ENCODE measurements around the gene SULT4A1. TPM values are rescaled to one million over a fixed set of nuclear protein-coding genes. Genes with fewer than 3 reads are reported as not detected.

Gene SULT4A1
- total and polyA plus RNA-seq, 2 experiments from 2014 or later = 1.1 to 2.8 TPM

- H3K9me3 ChIP-seq (ENCODE audit: low read depth) = no peaks in the 10 kb centered on the region
- no peak for DNase-seq (ENCODE audit: low spot score)
- no peaks in the 10 kb centered on the region for H4K20me1 ChIP-seq (ENCODE audit: insufficient read depth, poor library complexity, severe bottlenecking)
- TF ChIP-seq EZH2 (IDR thresholded peaks at IDR 0.05; ENCODE audit: borderline replicate concordance) (no peak), CTCF (IDR thresholded peaks at IDR 0.05; ENCODE audit: poor library complexity) (no peak), EZH2phosphoT487 (IDR thresholded peaks at IDR 0.05; ENCODE audit: low read depth, severe bottlenecking, unreplicated experiment) (no peak)
- no peaks in the 10 kb centered on the region for H3K36me3 ChIP-seq (replicated peaks; ENCODE audit: insufficient read depth, low read depth)
- no peak overlapping the region for H3K27ac ChIP-seq
- H3K4me2 ChIP-seq = no peak overlapping the region
- no peaks in the 10 kb centered on the region for H3K4me1 ChIP-seq (ENCODE audit: insufficient read depth)
- no peak overlapping the region for H2AFZ ChIP-seq
- no peaks in the 10 kb centered on the region for H3K79me2 ChIP-seq
- H3K9me2 ChIP-seq (replicated peaks; ENCODE audit: insufficient read depth) = no peaks in the 10 kb centered on the region
- 86% methylated on average over 14 of the region's 14 CpGs for WGBS (ENCODE audit: low lambda C conversion rate, missing lambda C conversion rate)
- no peaks in the 10 kb centered on the region for H3K27me3 ChIP-seq
- no peak overlapping the region for H3K4me3 ChIP-seq
Observed at GRCh38 chr22:43854121-43854785, 8.1 kb downstream of the SULT4A1 start.

GRCh38 chr22:43853328-43853931 is 8.9 kb downstream of the SULT4A1 start:
- no peak overlapping the region for H2AFZ ChIP-seq
- H3K79me2 ChIP-seq = no peaks in the 10 kb centered on the region
- no peak overlapping the region for H3K4me2 ChIP-seq
- no peak overlapping the region for H3K27ac ChIP-seq
- H3K36me3 ChIP-seq (replicated peaks; ENCODE audit: insufficient read depth, low read depth) = no peaks in the 10 kb centered on the region
- WGBS (ENCODE audit: low lambda C conversion rate, missing lambda C conversion rate) = 89% methylated on average over 10 of the region's 10 CpGs
- no peaks in the 10 kb centered on the region for H3K9me2 ChIP-seq (replicated peaks; ENCODE audit: insufficient read depth)
- H3K4me1 ChIP-seq (ENCODE audit: insufficient read depth) = no peaks in the 10 kb centered on the region
- H3K27me3 ChIP-seq = no peaks in the 10 kb centered on the region
- H3K9me3 ChIP-seq (ENCODE audit: low read depth) = no peaks in the 10 kb centered on the region
- no peak for DNase-seq (ENCODE audit: low spot score)
- TF ChIP-seq CTCF (IDR thresholded peaks at IDR 0.05; ENCODE audit: poor library complexity) = no peak
- no peak for TF ChIP-seq EZH2 (IDR thresholded peaks at IDR 0.05; ENCODE audit: borderline replicate concordance)
- no peak for TF ChIP-seq EZH2phosphoT487 (IDR thresholded peaks at IDR 0.05; ENCODE audit: low read depth, severe bottlenecking, unreplicated experiment)
- H4K20me1 ChIP-seq (ENCODE audit: insufficient read depth, poor library complexity, severe bottlenecking) = no peaks in the 10 kb centered on the region
- no peak overlapping the region for H3K4me3 ChIP-seq

GRCh38 chr22:43852573-43853327 is 9.6 kb downstream of the SULT4A1 start:
- H3K36me3 ChIP-seq (replicated peaks; ENCODE audit: insufficient read depth, low read depth) = no peaks in the 10 kb centered on the region
- H3K9me3 ChIP-seq (ENCODE audit: low read depth) = no peaks in the 10 kb centered on the region
- no peaks in the 10 kb centered on the region for H4K20me1 ChIP-seq (ENCODE audit: insufficient read depth, poor library complexity, severe bottlenecking)
- no peaks in the 10 kb centered on the region for H3K27me3 ChIP-seq
- no peaks in the 10 kb centered on the region for H3K9me2 ChIP-seq (replicated peaks; ENCODE audit: insufficient read depth)
- H3K4me2 ChIP-seq = no peak overlapping the region
- H3K4me3 ChIP-seq = no peak overlapping the region
- no peaks in the 10 kb centered on the region for H3K4me1 ChIP-seq (ENCODE audit: insufficient read depth)
- H2AFZ ChIP-seq = no peak overlapping the region
- DNase-seq (ENCODE audit: low spot score) = no peak
- no peak overlapping the region for H3K27ac ChIP-seq
- no peak for TF ChIP-seq CTCF (IDR thresholded peaks at IDR 0.05; ENCODE audit: poor library complexity)
- no peak for TF ChIP-seq EZH2phosphoT487 (IDR thresholded peaks at IDR 0.05; ENCODE audit: low read depth, severe bottlenecking, unreplicated experiment)
- 91% methylated on average over 19 of the region's 19 CpGs for whole genome bisulfite sequencing (ENCODE audit: low lambda C conversion rate, missing lambda C conversion rate)
- no peaks in the 10 kb centered on the region for H3K79me2 ChIP-seq

Measured in hepatocyte (in vitro differentiated cells).